ENCODE data around the gene VPS37C. TPM values are rescaled to one million over a fixed set of nuclear protein-coding genes. Genes with fewer than 3 reads are reported as not detected.

VPS37C gene
- total and polyA plus RNA-seq, 2 of the 13 experiments (the other 11 are each of a cell fraction or from before 2014, with no cell fraction given) = 7.5 to 8.8 TPM

- TF ChIP-seq ZBTB4 (CRISPR knock-in tag; IDR thresholded peaks at IDR 0.05; ENCODE audit: borderline replicate concordance) = no peak
- no peak for TF ChIP-seq ZNF879 (CRISPR knock-in tag; IDR thresholded peaks at IDR 0.05)
- no peak for TF ChIP-seq GATAD1 (CRISPR knock-in tag; IDR thresholded peaks at IDR 0.05)
Measured at GRCh38 chr11:61195719-61196118, 34.5 kb upstream of the VPS37C start (continued).

- Histone ChIP-seq H3K9ac (ENCODE audit: insufficient read depth, low read depth, low read length) (no peak overlapping the region), H3K9me3 (ENCODE audit: low read length) (0 out of 2 replicates have a peak, but pooled peaks cover 7% of the 10 kb centered on the region), H2AFZ (ENCODE audit: low read length) (no peak overlapping the region), H3K4me1 (ENCODE audit: insufficient read depth, low read length) (no peaks in the 10 kb centered on the region), H3K79me2 (ENCODE audit: insufficient read depth, low read length) (no peaks in the 10 kb centered on the region), H3K27me3 (ENCODE audit: control insufficient read depth in 1 of 2, insufficient read depth in 2 of 2, low read length in 2 of 2) (peaks cover 2 to 22% of the 10 kb centered on the region in 2 experiments; a peak in 1 of 5 replicates), H3K27ac (ENCODE audit: extremely low read length, insufficient read depth, low read length) (no peak overlapping the region), H3K36me3 (replicated peaks in 1 of 2; ENCODE audit: control insufficient read depth in 1 of 2, insufficient read depth in 2 of 2, low read length in 2 of 2) (no peaks in the 10 kb centered on the region), H3K4me3 (replicated peaks in 1 of 3; ENCODE audit: insufficient read depth in 1 of 3, low read depth in 2 of 3, low read length in 3 of 3) (no peak overlapping the region), H4K20me1 (ENCODE audit: insufficient read depth, low read length) (no peaks in the 10 kb centered on the region), H3K4me2 (ENCODE audit: low read depth, low read length) (no peak overlapping the region)
- no TSS peak for BruUV-seq (replicated peaks)
- no peak for TF ChIP-seq HOXA7 (CRISPR knock-in tag; IDR thresholded peaks at IDR 0.05)
- no peak for TF ChIP-seq FIP1L1 (IDR thresholded peaks at IDR 0.05; ENCODE audit: borderline replicate concordance, insufficient read depth, low read depth, low read length)
- TF ChIP-seq KAT8 (CRISPR knock-in tag; IDR thresholded peaks at IDR 0.05) = no peak
- TF ChIP-seq ZNF629 (CRISPR knock-in tag; conservative IDR thresholded peaks at IDR 0.05) = no peak
- no peak for TF ChIP-seq GATAD1 (CRISPR knock-in tag; IDR thresholded peaks at IDR 0.05)
- TF ChIP-seq ARID2 (CRISPR knock-in tag; IDR thresholded peaks at IDR 0.05; ENCODE audit: borderline replicate concordance) = no peak
- no peak for TF ChIP-seq JDP2 (CRISPR knock-in tag; IDR thresholded peaks at IDR 0.05; ENCODE audit: borderline replicate concordance)
- no peak for TF ChIP-seq KLF13 (CRISPR knock-in tag; IDR thresholded peaks at IDR 0.05)
- TF ChIP-seq CCDC6 (CRISPR knock-in tag; IDR thresholded peaks at IDR 0.05) = no peak
- TF ChIP-seq EP300 (IDR thresholded peaks at IDR 0.05; ENCODE audit: low read depth in 2 of 2, low read length in 2 of 2) = no peak
- TF ChIP-seq EP300 (CRISPR knock-in tag; IDR thresholded peaks at IDR 0.05; ENCODE audit: borderline replicate concordance) = no peak
- no peak for TF ChIP-seq ZSCAN25 (CRISPR knock-in tag; IDR thresholded peaks at IDR 0.05)
- TF ChIP-seq RFXANK (CRISPR knock-in tag; IDR thresholded peaks at IDR 0.05) = no peak
- no peak for TF ChIP-seq ZNF136 (CRISPR knock-in tag; IDR thresholded peaks at IDR 0.05; ENCODE audit: low read depth)
- TF ChIP-seq IKZF5 (CRISPR knock-in tag; IDR thresholded peaks at IDR 0.05) = no peak
- no peak for TF ChIP-seq ONECUT2 (CRISPR knock-in tag; IDR thresholded peaks at IDR 0.05)
- TF ChIP-seq TEAD3 (CRISPR knock-in tag; optimal IDR thresholded peaks at IDR 0.05; ENCODE audit: borderline replicate concordance) = no peak
- no peak for TF ChIP-seq JUN (CRISPR knock-in tag; IDR thresholded peaks at IDR 0.05)
- no peak for TF ChIP-seq ELF1 (CRISPR knock-in tag; IDR thresholded peaks at IDR 0.05)
- TF ChIP-seq ZNF343 (CRISPR knock-in tag; IDR thresholded peaks at IDR 0.05) = no peak
- intact Hi-C loops (cut with micrococcal nuclease; ENCODE audit: unreplicated experiment) = no loop called here
- ATAC-seq = no peak; the same call in 2 of the 3 replicates
- in situ Hi-C loops (cut with HindIII; ENCODE audit: extremely low pct_ligation_motif_present, low pct_unique_long_range_greater_than_20kb) = no loop called here
- ChIA-PET POLR2A (no interaction called here), CTCF (ENCODE audit: low intra/inter-chr PET ratio, low total read pairs) (no interaction called here)
- DNase-seq (ENCODE audit: low spot score) = no peak
- no peak for FAIRE-seq
- WGBS (ENCODE audit: low lambda C conversion rate) = 20% methylated on average over 7 of the region's 7 CpGs
Measured at GRCh38 chr11:61194981-61195695, 33.9 kb upstream of the VPS37C start.

All from HepG2 (cell line).